OCI-LY1 (cell line): Measurements from ENCODE around the gene POLQ.
A peak's percentile ranks its signal among the peaks of the same experiment; 100 is the strongest.

Source experiments
- H2AFZ ChIP-seq: fragments of 200-600 bp; sonication (generic), shearing (Covaris generic); 2 replicates; pipeline ENCODE4 v1.6.0; 2014; ENCODE audit warnings: antibody characterized with exemption, mild to moderate bottlenecking, low read length
- H3F3A ChIP-seq: fragments of 200-600 bp; sonication (generic), shearing (Covaris generic); 2 replicates; pipeline ENCODE4 v1.6.0; 2014; ENCODE audit warnings: mild to moderate bottlenecking, antibody characterized with exemption, low read length, moderate library complexity; ENCODE audit not compliant: insufficient read depth
- H3K27ac ChIP-seq: fragments of 200-600 bp; sonication (generic); 2 replicates; pipeline ENCODE4 v1.5.1; 2014; ENCODE audit warnings: low read length, mixed run types, mild to moderate bottlenecking, low read depth; ENCODE audit not compliant: poor library complexity, severe bottlenecking
- H3K27me3 ChIP-seq: fragments of 200-600 bp; sonication (generic); 2 replicates; pipeline ENCODE4 v1.6.0; 2014; ENCODE audit warnings: antibody characterized with exemption, mild to moderate bottlenecking, low read length, moderate library complexity; ENCODE audit not compliant: insufficient read depth
- H3K36me3 ChIP-seq: fragments of 200-600 bp; sonication (generic); 2 replicates; pipeline ENCODE4 v1.6.1; 2014; ENCODE audit warnings: mild to moderate bottlenecking, antibody characterized with exemption, low read length, moderate library complexity, mixed read lengths; ENCODE audit not compliant: insufficient read depth
- H3K4me1 ChIP-seq: fragments of 200-600 bp; sonication (generic); 2 replicates; pipeline ENCODE4 v1.5.1; 2014; ENCODE audit warnings: mild to moderate bottlenecking, low read length, moderate library complexity; ENCODE audit not compliant: insufficient read depth, severe bottlenecking
- H3K4me2 ChIP-seq: fragments of 200-600 bp; sonication (generic), shearing (Covaris generic); 2 replicates; pipeline ENCODE4 v1.6.1; 2014; ENCODE audit warnings: low read length
- H3K4me3 ChIP-seq: fragments of 200-600 bp; sonication (generic); 2 replicates; pipeline ENCODE4 v1.5.1; 2014; ENCODE audit warnings: low read length, low read depth, mild to moderate bottlenecking, mixed read lengths; ENCODE audit not compliant: poor library complexity, severe bottlenecking
- H3K79me2 ChIP-seq: fragments of 200-600 bp; shearing (Covaris generic); 2 replicates; pipeline ENCODE4 v1.6.1; 2016; ENCODE audit warnings: mixed run types, low read length, mixed read lengths; ENCODE audit not compliant: insufficient read depth
- H3K9ac ChIP-seq: fragments of 200-600 bp; sonication (generic), shearing (Covaris generic); 2 replicates; pipeline ENCODE4 v1.6.1; 2014; ENCODE audit warnings: mild to moderate bottlenecking, low read length, mixed read lengths
- H3K9me2 ChIP-seq: fragments of 200-600 bp; sonication (generic), shearing (Covaris generic); 2 replicates; pipeline ENCODE4 v1.6.1; 2014; ENCODE audit warnings: low read depth, mild to moderate bottlenecking, low read length, mixed read lengths
- H3K9me3 ChIP-seq: fragments of 200-600 bp; shearing (Covaris generic); 2 replicates; pipeline ENCODE4 v1.6.1; 2014; ENCODE audit warnings: low read length, mixed read lengths
- H4K20me1 ChIP-seq: fragments of 200-600 bp; sonication (generic), shearing (Covaris generic); 2 replicates; pipeline ENCODE4 v1.6.0; 2016; ENCODE audit warnings: mild to moderate bottlenecking, low read length; ENCODE audit not compliant: insufficient read depth
- CTCF ChIP-seq: fragments of 200-600 bp; sonication (generic), shearing (Covaris generic); IDR thresholded peaks from 2 replicates; pipeline ENCODE4 v1.5.1; 2017; ENCODE audit warnings: mild to moderate bottlenecking, antibody characterized with exemption, low read length, moderate library complexity, mixed read lengths
- EZH2 ChIP-seq: fragments of 200-600 bp; sonication (generic), shearing (Covaris generic); IDR thresholded peaks from 2 replicates; pipeline ENCODE4 v1.8.0; 2017; ENCODE audit warnings: borderline replicate concordance, mixed run types, mild to moderate bottlenecking, antibody characterized with exemption, low read length, moderate library complexity, mixed read lengths

Gene POLQ

GRCh38 chr3:121552379-121552778 is 6.6 kb upstream of the POLQ start:
- Histone ChIP-seq H4K20me1 (no peaks in the 10 kb centered on the region), H3K27ac (peak overlapping the region; percentile 8), H3K79me2 (no peaks in the 10 kb centered on the region), H3K4me1 (peaks cover 24% of the 10 kb centered on the region), H3K27me3 (no peaks in the 10 kb centered on the region), H3K4me2 (peak overlapping the region; percentile 20; the same call in 1 of the 2 replicates), H2AFZ (peak overlapping the region; percentile 43), H3K36me3 (no peaks in the 10 kb centered on the region), H3K9me2 (no peaks in the 10 kb centered on the region), H3K9ac (no peak overlapping the region; the same call in 1 of the 2 replicates), H3K9me3 (no peaks in the 10 kb centered on the region), H3F3A (no peaks in the 10 kb centered on the region), H3K4me3 (no peak overlapping the region)
- TF ChIP-seq EZH2 (no peak), CTCF (no peak)

GRCh38 chr3:121545049-121545573 is 677 bp downstream of the POLQ start:
- no peaks in the 10 kb centered on the region for H3K9me3 ChIP-seq
- no peaks in the 10 kb centered on the region for H3K27me3 ChIP-seq
- H3K4me2 ChIP-seq, result peak overlapping the region; percentile 95
- TF ChIP-seq EZH2 (no peak), CTCF (no peak)
- H2AFZ ChIP-seq, result 0 out of 2 replicates have a peak overlapping the region, but pooled peaks have one; percentile 17
- peaks cover 35% of the 10 kb centered on the region for H3K79me2 ChIP-seq
- no peaks in the 10 kb centered on the region for H4K20me1 ChIP-seq
- peaks cover 39% of the 10 kb centered on the region for H3K36me3 ChIP-seq
- H3K4me1 ChIP-seq, result peaks cover 33% of the 10 kb centered on the region
- no peaks in the 10 kb centered on the region for H3F3A ChIP-seq
- peak overlapping the region; percentile 88 for H3K27ac ChIP-seq
- H3K9me2 ChIP-seq, result no peaks in the 10 kb centered on the region
- H3K4me3 ChIP-seq, result peak overlapping the region; percentile 100
- peak overlapping the region; percentile 83 for H3K9ac ChIP-seq

GRCh38 chr3:121542924-121543323 is 2.9 kb downstream of the POLQ start:
- peaks cover 45% of the 10 kb centered on the region for H3K79me2 ChIP-seq
- peaks cover 21% of the 10 kb centered on the region for H3K4me1 ChIP-seq
- TF ChIP-seq CTCF (no peak), EZH2 (no peak)
- H3K4me3 ChIP-seq, result no peak overlapping the region
- H3K9ac ChIP-seq, result no peak overlapping the region
- H3K27ac ChIP-seq, result no peak overlapping the region
- H3K27me3 ChIP-seq, result no peaks in the 10 kb centered on the region
- no peaks in the 10 kb centered on the region for H3K9me2 ChIP-seq
- H3F3A ChIP-seq, result no peaks in the 10 kb centered on the region
- no peak overlapping the region for H3K4me2 ChIP-seq
- no peaks in the 10 kb centered on the region for H3K9me3 ChIP-seq
- H4K20me1 ChIP-seq, result no peaks in the 10 kb centered on the region
- no peak overlapping the region for H2AFZ ChIP-seq
- H3K36me3 ChIP-seq, result peaks cover 60% of the 10 kb centered on the region
